Thyroid gland (tissue), 4 donors: ENCODE measurements around the gene SLC2A1.

Experiments
- POLR2A ChIP-seq, 2 donors: fragments of 450-650 bp; IDR thresholded peaks; one replicate each; pipeline ENCODE4 v1.6.1; 2017; ENCODE audit warnings: antibody characterized with exemption in 2 of 2, mild to moderate bottlenecking in 2 of 2, moderate library complexity in 1 of 2
- TF ChIP-seq, protein P1 (sequence below), 6 experiments: fragments of 200-600 bp in 3 of 6; fragments of 450-650 bp in 3 of 6; sonication (generic) in 3 of 6; IDR thresholded peaks; one replicate each; pipeline ENCODE4 v1.5.1; 2016 to 2019; ENCODE audit warnings: antibody characterized with exemption in 6 of 6, mild to moderate bottlenecking in 2 of 6, inconsistent platforms in 1 of 6, moderate library complexity in 1 of 6

DNA sequence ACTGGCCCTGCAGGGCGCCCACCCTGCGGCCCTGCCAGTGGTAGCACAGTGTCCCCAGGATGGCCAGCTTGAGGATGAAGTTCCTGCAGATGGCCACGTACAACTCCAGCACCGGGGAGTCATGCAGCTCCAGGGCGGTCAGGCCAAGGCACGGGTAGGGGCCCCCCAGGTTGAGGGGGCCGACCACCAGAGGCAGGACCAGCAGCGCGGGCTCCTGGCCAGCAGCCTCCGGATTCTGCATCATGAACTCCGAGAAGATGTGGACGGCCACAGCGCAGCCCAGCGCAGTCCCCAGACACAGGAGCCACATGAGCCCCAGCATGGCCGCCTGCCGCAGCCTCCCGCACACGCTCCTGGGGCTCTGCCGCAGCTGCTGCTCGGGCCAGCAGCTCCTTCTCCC lies 71.3 kb downstream of the SLC2A1 start:
- TF ChIP-seq, protein P1, sequence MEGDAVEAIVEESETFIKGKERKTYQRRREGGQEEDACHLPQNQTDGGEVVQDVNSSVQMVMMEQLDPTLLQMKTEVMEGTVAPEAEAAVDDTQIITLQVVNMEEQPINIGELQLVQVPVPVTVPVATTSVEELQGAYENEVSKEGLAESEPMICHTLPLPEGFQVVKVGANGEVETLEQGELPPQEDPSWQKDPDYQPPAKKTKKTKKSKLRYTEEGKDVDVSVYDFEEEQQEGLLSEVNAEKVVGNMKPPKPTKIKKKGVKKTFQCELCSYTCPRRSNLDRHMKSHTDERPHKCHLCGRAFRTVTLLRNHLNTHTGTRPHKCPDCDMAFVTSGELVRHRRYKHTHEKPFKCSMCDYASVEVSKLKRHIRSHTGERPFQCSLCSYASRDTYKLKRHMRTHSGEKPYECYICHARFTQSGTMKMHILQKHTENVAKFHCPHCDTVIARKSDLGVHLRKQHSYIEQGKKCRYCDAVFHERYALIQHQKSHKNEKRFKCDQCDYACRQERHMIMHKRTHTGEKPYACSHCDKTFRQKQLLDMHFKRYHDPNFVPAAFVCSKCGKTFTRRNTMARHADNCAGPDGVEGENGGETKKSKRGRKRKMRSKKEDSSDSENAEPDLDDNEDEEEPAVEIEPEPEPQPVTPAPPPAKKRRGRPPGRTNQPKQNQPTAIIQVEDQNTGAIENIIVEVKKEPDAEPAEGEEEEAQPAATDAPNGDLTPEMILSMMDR (IDR thresholded peaks at IDR 0.05) = no peak
- no peak for TF ChIP-seq POLR2A (IDR thresholded peaks at IDR 0.05)
